SK-N-SH treated with all-trans-retinoic acid at 6 μM for 48 hours (cell line): Measurements from ENCODE around the gene MTFR1L.

ENCODE experiments used
- BACH2 ChIP-seq: fragments of 250-450 bp; sonication (Bioruptor Pico); IDR thresholded peaks from 2 replicates; pipeline ENCODE4 v1.9.0; 2021; ENCODE audit warnings: mild to moderate bottlenecking, borderline replicate concordance
- CSRNP3 ChIP-seq: fragments of 250-450 bp; sonication (Bioruptor Pico); IDR thresholded peaks from 2 replicates; pipeline ENCODE4 v1.5.1; 2021; ENCODE audit warnings: mild to moderate bottlenecking, moderate library complexity
- GLIS3 ChIP-seq: fragments of 250-450 bp; sonication (Bioruptor Pico); IDR thresholded peaks from 2 replicates; pipeline ENCODE4 v1.5.0; 2020; ENCODE audit warnings: mild to moderate bottlenecking, moderate library complexity
- RARB ChIP-seq: fragments of 250-450 bp; sonication (Bioruptor Pico); IDR thresholded peaks from 2 replicates; pipeline ENCODE4 v1.8.0; 2021; ENCODE audit warnings: mild to moderate bottlenecking, moderate library complexity
- TSHZ2 ChIP-seq: fragments of 250-450 bp; sonication (Bioruptor Pico); IDR thresholded peaks from 2 replicates; pipeline ENCODE4 v1.5.0; 2020; ENCODE audit warnings: mild to moderate bottlenecking, moderate library complexity
- ZFP3 ChIP-seq: fragments of 250-450 bp; sonication (Bioruptor Pico); IDR thresholded peaks from 2 replicates; pipeline ENCODE4 v1.5.0; 2020; ENCODE audit warnings: mild to moderate bottlenecking, moderate library complexity

- TF ChIP-seq BACH2 (CRISPR knock-in tag), result no peak
- TF ChIP-seq ZFP3 (CRISPR knock-in tag), result no peak
- TF ChIP-seq CSRNP3 (CRISPR knock-in tag), result no peak
- no peak for TF ChIP-seq TSHZ2
- TF ChIP-seq RARB (CRISPR knock-in tag), result no peak
- no peak for TF ChIP-seq GLIS3 (CRISPR knock-in tag)
These were observed 44.6 kb upstream of the MTFR1L start for GRCh38 chr1:25774921-25775771.
